SH-SY5Y (cell line): ENCODE measurements around the gene SSBP2.

ENCODE experiments used
- GATA2 ChIP-seq: IDR thresholded peaks from 2 replicates; pipeline ENCODE4 v1.6.1; 2011; ENCODE audit warnings: mild to moderate bottlenecking, low read depth, low read length
- GATA3 ChIP-seq: IDR thresholded peaks from 2 replicates; pipeline ENCODE4 v1.6.1; 2011; ENCODE audit warnings: low read depth, mild to moderate bottlenecking, low read length, moderate library complexity

- TF ChIP-seq GATA3 (no peak), GATA2 (no peak)
These were observed 230.1 kb downstream of the SSBP2 start for GRCh38 chr5:81520769-81521168.
